Measurements from ENCODE around the gene CAMK2D.

GRCh38 chr4:113452868-113453620, 308.5 kb downstream of the CAMK2D start:
- TF ChIP-seq POLR2AphosphoS5 (IDR thresholded peaks at IDR 0.05; ENCODE audit: low read depth, low read length) = no peak
- TF ChIP-seq POLR2A (IDR thresholded peaks at IDR 0.05; ENCODE audit: low read depth, low read length) = no peak
- TF ChIP-seq TAF1 (IDR thresholded peaks at IDR 0.05; ENCODE audit: low read depth, low read length) = no peak
- TF ChIP-seq POU2F2 (IDR thresholded peaks at IDR 0.05; ENCODE audit: low read depth, low read length) = peak; percentile 92
- no peak for TF ChIP-seq PAX5 (IDR thresholded peaks at IDR 0.05; ENCODE audit: insufficient read depth, low read length, severe bottlenecking)
